AG09309 (cell line): ENCODE data around the gene ALG8.

ENCODE experiments used
- DNase-seq: peaks from one replicate; pipeline ENCODE4 v3.0.0-alpha.2; 2010; ENCODE audit warnings: low read depth
- H3K4me3 ChIP-seq: 2 replicates; pipeline ENCODE4 v1.5.1; 2011; ENCODE audit warnings: mild to moderate bottlenecking, low read depth, low read length, moderate library complexity; ENCODE audit not compliant: control insufficient read depth
- CTCF ChIP-seq: IDR thresholded peaks from 2 replicates; pipeline ENCODE4 v1.5.1; 2011; ENCODE audit warnings: mild to moderate bottlenecking, low read depth, low read length, inconsistent platforms; ENCODE audit not compliant: insufficient read depth, control insufficient read depth; ENCODE audit errors: missing control alignments

ALG8 gene

GRCh38 chr11:78139422-78140391 is at the start of gene ALG8:
Gene ALG8 (minus strand): TSS chr11:78139626. CDS start chr11:78139588, 38 bp downstream.
- H3K4me3 ChIP-seq, result peak within 1 kb of the TSS; percentile 85
- DNase-seq, result peak; percentile 79
- no peak for TF ChIP-seq CTCF

- peak; percentile 82 for DNase-seq
- TF ChIP-seq CTCF, result no peak
- H3K4me3 ChIP-seq, result peak within 1 kb of the TSS; percentile 59
Measured at GRCh38 chr11:78188286-78189173, 49.1 kb upstream of the ALG8 start, which contains the start of the genes KCTD21 and USP35. Gene KCTD21 (minus strand): TSS chr11:78188626. CDS start chr11:78174554, 14,072 bp downstream. Gene USP35 (plus strand): TSS chr11:78188919. CDS start chr11:78196246, 7,327 bp downstream.

GRCh38 chr11:78187366-78188285 is 48.2 kb upstream of the ALG8 start:
- peak overlapping the region; percentile 59 for H3K4me3 ChIP-seq
- no peak for DNase-seq
- TF ChIP-seq CTCF, result no peak

GRCh38 chr11:78181185-78181584 is 41.8 kb upstream of the ALG8 start:
- no peak for DNase-seq
- no peak overlapping the region for H3K4me3 ChIP-seq
- TF ChIP-seq CTCF, result no peak

GRCh38 chr11:78180751-78181150 is 41.3 kb upstream of the ALG8 start:
- no peak for TF ChIP-seq CTCF
- DNase-seq, result no peak
- H3K4me3 ChIP-seq, result no peak overlapping the region
